Lower leg skin (tissue), 4 donors: Measurements from ENCODE around the gene G6PC1. TPM values are rescaled to one million over a fixed set of nuclear protein-coding genes. Genes with fewer than 3 reads are reported as not detected.

ENCODE experiments used
- DNase-seq, 2 donors: peaks; one replicate each; pipeline ENCODE4 v3.0.0-alpha.2; 2019; ENCODE audit warnings: low spot score in 2 of 2
- H3K4me3 ChIP-seq: fragments of 200-600 bp; sonication (generic); 2 replicates; pipeline ENCODE4 v1.5.1; 2017; ENCODE audit warnings: mild to moderate bottlenecking, low read depth; ENCODE audit not compliant: poor library complexity, severe bottlenecking
- CTCF ChIP-seq, 3 donors: fragments of 450-650 bp; IDR thresholded peaks; one replicate each; pipeline ENCODE4 v1.5.1; 2016; ENCODE audit warnings: antibody characterized with exemption in 3 of 3, mild to moderate bottlenecking in 3 of 3, moderate library complexity in 2 of 3
- POLR2A ChIP-seq, 2 donors: fragments of 450-650 bp; IDR thresholded peaks; one replicate each; pipeline ENCODE4 v1.6.1; 2016 to 2017; ENCODE audit warnings: antibody characterized with exemption in 2 of 2, mild to moderate bottlenecking in 1 of 2, moderate library complexity in 1 of 2
- WGBS, 2 donors: methylation state at CpG; one replicate each; pipeline ENCODE4 v1.1.5; 2018; 5-methylcytosine and 5-hydroxymethylcytosine counted together
- intact Hi-C: fragments of 100-400 bp; cut with DNase I; formaldehyde crosslinking; loops from one replicate; pipeline ENCODE4 v1.15.0; 2023; ENCODE audit warnings: low total_unique reads
- total RNA-seq, 4 donors: library from RNA; depleted of rRNA; stranded (reverse); fragments of >200 nt; gene quantifications; one replicate each; pipeline ENCODE4 v1.1.0, GENCODE V29; 2016

The G6PC1 gene
- total RNA-seq, 4 donors from 2014 or later: not detected

GRCh38 chr17:42889809-42890208 lies 10.8 kb upstream of the G6PC1 start:
- TF ChIP-seq POLR2A (IDR thresholded peaks at IDR 0.05): no peak
- TF ChIP-seq CTCF (IDR thresholded peaks at IDR 0.05): no peak
- intact Hi-C loops: no loop called here
- WGBS, 2 donors: 85 to 89% methylated on average over 7 of the region's 7 CpGs
- H3K4me3 ChIP-seq: no peak overlapping the region
- no peak for DNase-seq

- H3K4me3 ChIP-seq: no peak overlapping the region
- WGBS, 2 donors: 41 to 47% methylated on average over 10 of the region's 10 CpGs
- DNase-seq: peak; percentile 33 to 90
- TF ChIP-seq POLR2A (IDR thresholded peaks at IDR 0.05) (no peak), CTCF (IDR thresholded peaks at IDR 0.05) (no peak)
- intact Hi-C loops: no loop called here
Observed at GRCh38 chr17:42891539-42892152, 9.0 kb upstream of the G6PC1 start.

- intact Hi-C loops: no loop called here
- no peak for TF ChIP-seq CTCF (IDR thresholded peaks at IDR 0.05)
- WGBS, 2 donors: 42 to 45% methylated on average over 4 of the region's 4 CpGs
- no peak for DNase-seq
- H3K4me3 ChIP-seq: no peak overlapping the region
Observed at GRCh38 chr17:42893359-42893758, 7.2 kb upstream of the G6PC1 start.

- TF ChIP-seq POLR2A (IDR thresholded peaks at IDR 0.05): no peak
- no peak for TF ChIP-seq CTCF (IDR thresholded peaks at IDR 0.05)
- intact Hi-C loops: no loop called here
- H3K4me3 ChIP-seq: no peak overlapping the region
- 78 to 79% methylated on average over 12 of the region's 12 CpGs for WGBS, 2 donors
- DNase-seq: no peak
Observed at GRCh38 chr17:42894283-42895184, 6.1 kb upstream of the G6PC1 start.

GRCh38 chr17:42895185-42895555 lies 5.4 kb upstream of the G6PC1 start:
- 9 to 12% methylated on average over 2 of the region's 2 CpGs for WGBS, 2 donors
- TF ChIP-seq CTCF (IDR thresholded peaks at IDR 0.05): no peak
- TF ChIP-seq POLR2A (IDR thresholded peaks at IDR 0.05): no peak
- DNase-seq: peak; percentile 66 to 90
- H3K4me3 ChIP-seq: no peak overlapping the region
- intact Hi-C loops: no loop called here
